ENCODE measurements around the gene FBXL19.

- TF ChIP-seq CTCF (conservative IDR thresholded peaks at IDR 0.05 in 1 of 2, IDR thresholded peaks at IDR 0.05 in 1 of 2; ENCODE audit: low read depth in 1 of 2, low read length in 2 of 2) = no peak
- no peak for TF ChIP-seq EZH2 (IDR thresholded peaks at IDR 0.05; ENCODE audit: low read length, missing control alignments)
Observed at GRCh38 chr16:30876867-30877266, 46.5 kb upstream of the FBXL19 start.

All from fibroblast of lung (primary cell).